Lower leg skin (tissue), 3 donors: Measurements from ENCODE around the gene ELOB.

ENCODE experiments used
- CTCF ChIP-seq, 3 donors: fragments of 450-650 bp; IDR thresholded peaks; one replicate each; pipeline ENCODE4 v1.5.1; 2016; ENCODE audit warnings: antibody characterized with exemption in 3 of 3, mild to moderate bottlenecking in 3 of 3, moderate library complexity in 2 of 3
- POLR2A ChIP-seq, 2 donors: fragments of 450-650 bp; IDR thresholded peaks; one replicate each; pipeline ENCODE4 v1.6.1; 2016 to 2017; ENCODE audit warnings: antibody characterized with exemption in 2 of 2, mild to moderate bottlenecking in 1 of 2, moderate library complexity in 1 of 2

GRCh38 chr16:2814551-2815298 lies 37.6 kb upstream of the ELOB start:
- TF ChIP-seq POLR2A (IDR thresholded peaks at IDR 0.05) (no peak), CTCF (IDR thresholded peaks at IDR 0.05) (no peak)
